Central memory CD4-positive, alpha-beta T cell (primary cell): ENCODE measurements around the gene NPC1L1.

Experiments
- DNase-seq: peaks from one replicate; pipeline ENCODE4 v3.0.0; 2022

Gene NPC1L1

DNA sequence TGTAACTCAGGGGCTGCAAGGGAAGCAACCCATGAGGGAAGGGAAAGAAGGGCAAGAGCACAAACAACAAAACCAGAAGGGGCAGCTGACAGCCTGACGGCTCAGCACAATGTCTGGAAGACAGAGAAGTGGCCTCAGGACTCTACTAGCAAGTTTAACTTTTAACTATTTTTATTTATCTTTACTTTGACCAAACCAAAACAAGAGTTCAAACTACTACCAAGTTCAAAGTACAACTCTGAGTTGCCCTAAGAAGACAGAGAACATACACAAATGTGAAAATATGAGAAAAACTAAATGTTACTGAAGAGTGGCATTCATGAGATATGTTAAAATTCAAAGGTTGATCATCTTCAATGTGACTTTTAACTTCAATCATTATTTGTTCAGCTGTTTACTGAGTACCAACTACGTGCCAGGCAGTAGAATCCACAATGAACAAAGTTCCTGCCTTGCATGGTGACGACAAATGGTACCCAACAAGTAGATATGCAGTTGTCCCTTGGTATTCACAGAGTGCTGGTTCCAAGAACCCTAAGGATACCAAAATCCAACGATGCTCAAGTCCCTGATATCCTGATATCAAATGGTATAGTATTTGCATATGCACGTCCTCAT lies 70.4 kb downstream of the NPC1L1 start:
- DNase-seq, result no peak

DNA sequence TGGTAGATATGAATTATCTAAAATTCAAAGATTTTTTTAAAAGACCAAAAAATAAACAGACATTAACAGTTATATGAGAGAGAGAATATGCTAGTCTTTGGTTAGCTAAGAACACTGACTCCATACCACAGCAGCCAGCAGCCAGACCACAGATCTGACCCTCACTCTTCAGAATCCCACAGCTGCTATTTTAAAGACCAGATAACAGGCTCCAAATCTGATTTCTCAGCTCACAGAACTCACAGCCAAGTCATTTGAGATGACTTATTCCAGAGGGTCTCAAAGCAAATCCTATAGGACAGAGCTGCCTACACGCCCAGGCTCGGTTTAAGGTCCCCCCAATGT lies 71.0 kb downstream of the NPC1L1 start:
- DNase-seq, result no peak

- DNase-seq, result no peak
These were observed 71.5 kb downstream of the NPC1L1 start for GRCh38 chr7:44469461-44470134.

DNA sequence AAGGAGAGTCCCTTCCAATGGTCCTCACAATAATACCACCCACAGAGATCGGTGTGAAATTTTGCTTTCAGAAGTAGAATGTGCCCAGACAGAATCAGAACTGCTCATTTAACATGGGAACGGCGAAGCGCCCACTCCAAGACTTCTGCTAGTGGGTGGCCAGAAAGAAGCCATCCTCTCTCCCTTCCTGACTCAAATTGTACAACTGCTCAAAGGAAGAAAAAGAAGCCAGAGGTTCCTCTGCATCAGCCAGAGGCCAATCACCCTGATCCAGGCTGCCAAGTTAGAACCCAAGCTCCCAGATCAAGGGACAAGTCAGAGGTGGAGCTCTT lies 73.9 kb downstream of the NPC1L1 start:
- DNase-seq, result no peak

DNA sequence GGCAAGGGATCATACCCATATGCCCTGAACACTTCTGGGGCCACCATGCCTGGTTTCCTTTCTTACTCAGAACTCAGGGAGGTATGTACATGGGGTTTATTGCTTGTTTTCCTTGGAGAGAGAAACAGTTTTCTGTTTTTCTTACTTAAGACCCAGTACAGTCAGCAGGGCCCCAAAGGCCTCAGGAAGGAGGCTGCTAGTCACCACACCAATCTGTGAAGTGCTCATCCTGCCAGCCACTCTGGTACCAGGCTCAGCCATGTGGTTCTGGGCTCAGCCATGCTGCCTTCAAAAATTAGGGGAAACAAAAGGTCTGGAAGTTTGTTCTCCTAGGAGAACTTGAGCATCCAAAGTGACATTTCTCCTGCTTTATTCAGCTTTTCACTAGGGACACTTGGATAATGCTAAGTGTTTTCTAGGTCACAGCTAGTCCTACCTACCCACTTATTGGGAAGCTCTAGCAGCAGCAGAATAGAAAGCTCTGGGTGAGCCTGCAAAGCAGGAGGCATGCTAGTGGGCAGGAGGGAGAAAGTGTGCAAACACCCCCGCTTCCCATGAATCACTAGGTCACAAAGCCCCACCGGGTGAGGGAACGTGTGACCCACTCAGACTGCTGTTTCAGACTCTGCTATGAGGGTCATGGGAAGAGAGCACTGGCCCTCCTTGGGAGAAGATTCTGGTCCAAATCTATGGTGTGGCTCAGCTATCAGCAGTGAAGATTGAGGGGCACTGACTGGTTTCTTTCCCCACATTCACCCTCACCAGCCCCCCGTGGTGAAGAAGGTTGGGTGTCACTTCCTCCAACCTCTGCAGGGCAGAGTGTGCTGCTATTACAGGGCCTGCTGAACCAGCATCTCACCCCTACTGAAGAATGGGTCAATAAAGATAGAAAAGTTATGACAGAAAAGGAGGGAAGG lies 74.6 kb downstream of the NPC1L1 start:
- DNase-seq, result no peak

- DNase-seq, result no peak
These were observed 75.6 kb downstream of the NPC1L1 start for GRCh38 chr7:44465490-44465889.

- DNase-seq, result no peak
These were observed 77.8 kb downstream of the NPC1L1 start for GRCh38 chr7:44463169-44463808.
